Large intestine (tissue), 3 donors: ENCODE data around the gene MSGN1. TPM values are rescaled to one million over a fixed set of nuclear protein-coding genes. Genes with fewer than 3 reads are reported as not detected.
"Not testable (repeated sequence)": the region's sequence is repeated elsewhere in the genome, so short reads cannot be mapped to it uniquely, and the experiment has no call there.

Experiments
- DNase-seq, 2 donors: peaks; one replicate each; pipeline versions ENCODE4 v3.0.0 to v3.0.0-alpha.2; 2013
- H3K27ac ChIP-seq: one replicate; pipeline ENCODE4 v1.5.1; 2013; ENCODE audit warnings: low read length
- H3K27me3 ChIP-seq: 2 replicates; pipeline ENCODE4 v1.6.1; 2013; ENCODE audit warnings: low read length; ENCODE audit not compliant: control insufficient read depth, insufficient read depth
- H3K36me3 ChIP-seq: 2 replicates; pipeline ENCODE4 v1.6.1; 2013; ENCODE audit warnings: low read length; ENCODE audit not compliant: control insufficient read depth, insufficient read depth
- H3K4me1 ChIP-seq: one replicate; pipeline ENCODE4 v1.6.1; 2013; ENCODE audit warnings: low read length; ENCODE audit not compliant: control insufficient read depth, insufficient read depth
- H3K4me3 ChIP-seq: one replicate; pipeline ENCODE4 v1.5.1; 2013; ENCODE audit warnings: low read length
- H3K9me3 ChIP-seq: one replicate; pipeline ENCODE4 v1.6.1; 2013; ENCODE audit warnings: mild to moderate bottlenecking, low read depth, low read length, moderate library complexity; ENCODE audit not compliant: control insufficient read depth
- WGBS: methylation state at CpG from one replicate; pipeline ENCODE4 v1.1.5; 2013; ENCODE audit warnings: low lambda C conversion rate; ENCODE audit not compliant: insufficient coverage; 5-methylcytosine and 5-hydroxymethylcytosine counted together
- polyA plus RNA-seq: library from polyadenylated mRNA; unstranded; fragments of 120-200 nt; gene quantifications from one replicate; pipeline ENCODE4 v1.2.1, GENCODE V29; 2013

MSGN1 gene
- polyA plus RNA-seq, 1 donor, result not detected

GRCh38 chr2:17821535-17822444 is 5.5 kb downstream of the MSGN1 start:
- Histone ChIP-seq H3K4me3 (no peak overlapping the region), H3K27ac (no peak overlapping the region), H3K36me3 (no peaks in the 10 kb centered on the region), H3K27me3 (peaks cover 1% of the 10 kb centered on the region), H3K4me1 (no peaks in the 10 kb centered on the region), H3K9me3 (no peaks in the 10 kb centered on the region)
- WGBS, result 80% methylated on average over 1 of the region's 7 CpGs
- no peak for DNase-seq

DNA sequence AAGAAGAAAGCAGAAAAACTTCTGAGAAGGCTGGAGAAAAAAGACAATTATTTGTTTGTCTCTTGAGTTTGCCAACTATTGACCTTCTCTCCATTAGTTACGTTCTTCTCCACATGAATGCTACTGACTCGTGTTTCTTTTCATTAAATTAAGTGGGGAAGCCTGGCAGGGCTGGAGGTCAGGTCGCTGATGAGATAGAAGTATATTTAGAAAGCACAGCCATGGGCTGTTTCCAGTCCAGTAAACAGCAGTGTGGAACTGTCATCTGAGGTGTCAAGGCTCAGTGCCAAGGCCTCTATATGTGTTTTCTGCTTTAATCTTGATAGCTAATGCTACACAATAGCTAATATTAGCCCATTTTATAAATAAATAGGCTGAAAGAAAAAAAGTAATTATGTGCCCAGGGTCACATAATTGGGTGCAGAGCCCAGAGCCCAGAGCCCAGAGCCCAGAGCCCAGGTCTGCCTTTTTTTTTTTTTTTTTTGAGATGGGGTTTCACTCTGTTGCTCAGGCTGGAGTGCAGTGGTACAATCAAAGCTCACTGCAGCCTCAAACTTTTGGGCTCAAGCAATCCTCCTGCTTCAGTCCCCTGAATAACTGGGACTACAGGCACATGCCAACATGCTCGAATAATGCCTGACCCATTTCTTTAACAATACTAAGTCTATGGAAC is 6.3 kb downstream of the MSGN1 start:
- H3K27ac ChIP-seq, result no peak overlapping the region
- 80% methylated on average over 1 of the region's 4 CpGs for WGBS
- H3K9me3 ChIP-seq, result no peaks in the 10 kb centered on the region
- H3K36me3 ChIP-seq, result no peaks in the 10 kb centered on the region
- no peak overlapping the region for H3K4me3 ChIP-seq
- no peaks in the 10 kb centered on the region for H3K27me3 ChIP-seq
- DNase-seq, result no peak
- no peaks in the 10 kb centered on the region for H3K4me1 ChIP-seq

DNA sequence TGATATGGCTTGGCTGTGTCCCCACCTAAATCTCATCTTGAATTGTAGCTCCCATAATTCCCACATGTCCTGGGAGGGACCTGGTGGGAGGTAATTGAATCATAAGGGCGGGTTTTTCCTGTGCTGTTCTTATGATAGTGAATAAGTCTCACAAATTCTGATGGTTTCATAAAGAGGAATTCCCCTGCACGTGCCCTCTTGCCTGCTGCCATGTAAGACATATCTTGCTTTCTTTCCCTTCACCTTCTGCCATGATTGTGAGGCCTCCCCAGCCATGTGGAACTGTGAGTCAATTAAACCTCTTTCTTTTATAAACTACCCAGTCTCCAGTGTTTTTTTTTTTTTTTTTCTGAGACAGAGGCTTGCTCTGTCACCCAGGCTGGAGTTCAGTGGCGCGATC is 7.4 kb downstream of the MSGN1 start:
- not testable (repeated sequence) for H3K27ac ChIP-seq, H3K4me3 ChIP-seq, H3K36me3 ChIP-seq, H3K9me3 ChIP-seq, H3K27me3 ChIP-seq, H3K4me1 ChIP-seq, DNase-seq
- WGBS, result 80% methylated on average over 1 of the region's 4 CpGs

DNA sequence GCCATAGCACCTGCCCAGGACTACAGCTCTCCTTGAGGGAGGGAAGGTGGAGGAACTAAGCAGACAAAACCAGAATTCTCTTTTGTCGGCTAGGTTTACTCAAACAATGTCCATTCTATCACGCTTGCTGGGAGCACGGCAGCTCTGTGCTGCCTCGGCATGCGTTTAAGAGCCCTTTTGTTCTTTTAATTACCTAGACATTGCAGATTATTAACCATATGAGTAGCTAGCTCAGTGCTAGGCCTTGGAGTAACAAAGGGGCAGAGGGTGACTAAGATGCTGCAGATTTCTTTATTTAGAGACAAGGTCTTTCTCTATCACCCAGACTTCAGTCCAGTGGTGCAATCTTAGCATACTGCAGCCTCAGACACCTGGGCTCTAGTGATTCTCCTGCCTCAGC is 11.1 kb downstream of the MSGN1 start:
- peak in 1 of 2 donors; percentile 30 for DNase-seq
- Histone ChIP-seq H3K4me3 (no peak overlapping the region), H3K36me3 (no peaks in the 10 kb centered on the region), H3K27me3 (peaks cover 11% of the 10 kb centered on the region), H3K4me1 (peaks cover 7% of the 10 kb centered on the region), H3K9me3 (no peaks in the 10 kb centered on the region), H3K27ac (no peak overlapping the region)
- 20% methylated on average over 2 of the region's 5 CpGs for WGBS

DNA sequence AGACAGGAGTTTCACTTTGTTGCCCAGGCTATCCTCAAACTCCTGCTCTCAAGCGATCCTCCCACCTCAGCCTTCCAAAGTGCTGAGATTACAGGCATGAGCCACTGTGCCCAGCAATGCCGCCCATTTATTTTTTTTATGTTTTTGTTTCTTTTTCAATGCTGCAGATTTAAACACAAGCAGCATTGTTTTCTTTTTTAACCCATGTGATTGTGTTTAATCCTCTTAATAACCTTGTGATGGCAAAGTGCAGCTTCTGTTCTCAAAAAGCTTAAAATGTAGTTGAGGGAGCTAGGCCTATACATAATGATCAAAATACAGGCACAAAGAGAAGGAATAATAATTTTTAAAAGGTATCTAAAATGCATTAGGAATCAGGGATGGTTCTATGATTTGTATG is 11.5 kb downstream of the MSGN1 start:
- peaks cover 7% of the 10 kb centered on the region for H3K4me1 ChIP-seq
- DNase-seq, result no peak
- no peaks in the 10 kb centered on the region for H3K9me3 ChIP-seq
- H3K27me3 ChIP-seq, result peaks cover 11% of the 10 kb centered on the region
- H3K4me3 ChIP-seq, result no peak overlapping the region
- H3K27ac ChIP-seq, result no peak overlapping the region
- no peaks in the 10 kb centered on the region for H3K36me3 ChIP-seq
- WGBS, result 90% methylated on average over 2 of the region's 2 CpGs

DNA sequence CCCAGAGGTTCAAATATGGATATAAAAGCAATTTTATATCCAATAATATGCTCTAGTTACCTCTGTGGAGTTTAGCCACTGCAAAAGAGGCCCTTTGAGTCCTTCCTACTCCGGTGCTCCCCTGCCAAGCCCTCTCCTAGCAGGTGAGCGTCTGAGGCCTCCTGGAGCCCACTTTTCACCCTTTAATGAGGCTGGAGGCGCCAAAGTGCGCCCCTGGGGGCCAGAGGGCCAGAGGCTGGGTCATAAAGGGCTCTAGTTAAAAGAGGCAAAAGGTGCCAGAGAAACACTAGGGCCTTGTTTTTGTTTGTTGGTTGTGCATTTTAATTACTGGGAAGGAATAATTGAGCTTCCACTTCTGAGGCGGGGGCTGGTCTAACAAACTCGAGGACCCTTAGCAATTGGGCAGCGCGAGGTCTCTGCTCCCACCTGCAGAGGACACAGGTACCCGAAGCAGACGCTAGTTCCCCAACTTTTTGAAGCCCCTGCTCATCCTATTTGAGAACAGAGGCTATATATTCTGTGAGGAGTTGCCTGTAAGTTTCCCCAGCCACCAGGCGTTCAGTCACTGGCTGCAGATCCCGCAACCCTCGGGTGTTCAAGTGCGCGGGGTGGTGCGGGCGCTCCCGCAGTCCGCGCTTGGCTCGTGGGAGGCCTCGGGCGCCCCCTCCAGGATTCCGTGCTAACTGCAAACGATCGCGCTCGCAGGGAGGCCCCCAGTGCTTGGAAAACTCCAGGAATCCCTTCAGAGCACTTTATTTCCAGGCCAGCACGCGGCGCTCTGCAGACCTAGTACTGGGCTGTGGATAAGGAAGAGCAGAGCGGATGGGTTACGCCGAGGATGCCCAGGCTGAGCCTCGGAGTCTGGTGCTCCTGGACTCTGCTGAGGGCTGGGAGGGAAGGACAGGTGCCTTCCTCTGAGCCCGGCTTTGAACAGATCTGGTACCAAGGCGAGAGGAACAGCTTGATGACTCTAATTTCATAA is 14.1 kb downstream of the MSGN1 start:
- Histone ChIP-seq H3K27me3 (peaks cover 11% of the 10 kb centered on the region), H3K9me3 (no peaks in the 10 kb centered on the region), H3K4me1 (peaks cover 7% of the 10 kb centered on the region), H3K36me3 (no peaks in the 10 kb centered on the region), H3K27ac (no peak overlapping the region), H3K4me3 (no peak overlapping the region)
- WGBS, result no CpG with 5 or more reads among the region's 37 CpGs
- peak; percentile 72 to 74 for DNase-seq

DNA sequence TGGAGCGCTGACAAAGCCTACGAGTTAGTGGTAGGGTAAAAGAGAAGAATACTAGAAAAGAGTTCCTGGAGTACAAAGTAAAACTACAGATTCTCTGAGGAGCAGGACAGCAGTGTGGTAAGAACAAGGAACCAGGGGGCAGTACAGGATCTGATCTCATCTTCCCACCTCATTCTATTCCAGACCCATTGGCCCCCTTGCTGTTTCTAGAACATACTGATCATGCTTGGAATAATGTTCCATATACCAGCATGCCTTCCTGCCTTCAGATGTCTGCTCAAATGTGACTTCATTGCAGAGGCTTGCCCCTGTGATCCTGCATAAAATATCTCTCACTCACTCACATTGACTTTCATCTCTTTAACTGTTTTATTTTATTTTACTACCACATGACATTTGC is 19.3 kb downstream of the MSGN1 start:
- H3K9me3 ChIP-seq, result no peaks in the 10 kb centered on the region
- H3K4me1 ChIP-seq, result peaks cover 4% of the 10 kb centered on the region
- 93% methylated on average over 2 of the region's 2 CpGs for WGBS
- DNase-seq, result no peak
- H3K27me3 ChIP-seq, result peaks cover 5% of the 10 kb centered on the region
- no peak overlapping the region for H3K27ac ChIP-seq
- no peaks in the 10 kb centered on the region for H3K36me3 ChIP-seq
- no peak overlapping the region for H3K4me3 ChIP-seq

DNA sequence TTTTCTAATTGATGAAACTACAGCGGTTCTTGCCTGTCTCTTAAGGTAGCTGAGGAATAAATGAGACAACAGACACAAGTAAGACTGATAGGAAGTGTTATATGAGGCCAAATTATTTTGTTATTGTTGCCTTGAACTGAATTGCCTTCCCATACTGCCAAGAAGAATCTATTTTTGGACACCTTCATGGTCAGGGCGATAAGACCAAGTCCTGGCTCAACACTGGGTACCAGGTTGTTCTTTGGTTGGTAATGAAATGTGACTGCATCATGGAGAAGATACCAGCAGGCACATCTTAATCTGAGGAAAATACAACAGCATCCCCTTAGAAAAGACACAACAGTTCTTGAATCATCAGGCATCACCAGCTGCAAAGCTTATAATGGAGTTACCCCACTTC is 23.7 kb downstream of the MSGN1 start:
- DNase-seq, result no peak
- Histone ChIP-seq H3K36me3 (no peaks in the 10 kb centered on the region), H3K27me3 (no peaks in the 10 kb centered on the region), H3K4me1 (no peaks in the 10 kb centered on the region), H3K9me3 (no peaks in the 10 kb centered on the region), H3K4me3 (no peak overlapping the region), H3K27ac (no peak overlapping the region)
- WGBS, result 100% methylated on average over 1 of the region's 2 CpGs

GRCh38 chr2:17843457-17843856 is 27.2 kb downstream of the MSGN1 start:
- Histone ChIP-seq H3K27ac (no peak overlapping the region), H3K36me3 (no peaks in the 10 kb centered on the region), H3K9me3 (no peaks in the 10 kb centered on the region), H3K4me1 (no peaks in the 10 kb centered on the region), H3K4me3 (no peak overlapping the region), H3K27me3 (no peaks in the 10 kb centered on the region)
- 100% methylated on average over 1 of the region's 2 CpGs for WGBS
- no peak for DNase-seq

GRCh38 chr2:17845806-17846205 is 29.5 kb downstream of the MSGN1 start:
- no CpG with 5 or more reads among the region's 7 CpGs for WGBS
- Histone ChIP-seq H3K27me3 (no peaks in the 10 kb centered on the region), H3K27ac (no peak overlapping the region), H3K9me3 (no peaks in the 10 kb centered on the region), H3K36me3 (no peaks in the 10 kb centered on the region), H3K4me3 (no peak overlapping the region), H3K4me1 (no peaks in the 10 kb centered on the region)
- DNase-seq, result no peak
